Activated CD4-positive, alpha-beta T cell treated with anti-CD3 and anti-CD28 coated beads, Interleukin-10, Interleukin-2, amounts not matched to agents 100 ng/mL and 50 ng/mL, durations not matched to agents 16 hours and 8 hours (primary cell): ENCODE measurements around the gene PLA2G4E.

ENCODE experiments used
- DNase-seq: peaks from one replicate; pipeline ENCODE4 v3.0.0-alpha.2; 2020

Gene PLA2G4E

GRCh38 chr15:42016971-42017370 is 3.9 kb downstream of the PLA2G4E start:
- no peak for DNase-seq

GRCh38 chr15:42014406-42014805 is 6.4 kb downstream of the PLA2G4E start:
- DNase-seq: no peak

DNA sequence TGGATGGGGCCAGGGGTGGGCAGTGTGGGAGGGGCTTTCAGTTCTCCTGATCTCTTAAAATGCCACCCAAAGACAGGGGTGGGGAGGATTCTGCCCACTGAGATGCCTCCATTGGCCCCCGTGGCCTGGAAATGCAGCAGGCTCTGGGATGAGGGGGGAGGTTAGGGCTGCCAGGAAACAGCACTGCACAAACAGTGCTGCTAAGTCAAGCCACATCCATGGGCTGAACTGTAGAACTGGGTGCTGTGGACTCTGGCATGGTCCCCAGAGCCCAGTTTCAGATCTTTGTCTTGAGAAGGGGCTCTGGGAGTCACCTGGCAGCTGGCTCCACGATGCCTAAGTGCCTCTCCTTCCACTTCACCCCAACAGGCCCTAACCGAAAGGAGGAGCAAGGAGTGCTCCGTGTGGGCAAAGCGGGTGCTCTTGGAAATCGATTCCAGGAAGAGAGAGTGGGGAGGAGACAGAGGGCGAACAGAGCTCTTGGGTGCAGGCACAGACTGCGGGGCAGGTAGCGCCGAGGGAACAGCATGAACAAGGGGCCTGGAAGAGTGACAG is 7.8 kb downstream of the PLA2G4E start:
- DNase-seq: no peak

GRCh38 chr15:42012241-42012640 is 8.6 kb downstream of the PLA2G4E start:
- no peak for DNase-seq

GRCh38 chr15:42011074-42011473 is 9.8 kb downstream of the PLA2G4E start:
- DNase-seq: no peak

GRCh38 chr15:42010434-42010833 is 10.4 kb downstream of the PLA2G4E start:
- DNase-seq: peak; percentile 41

- no peak for DNase-seq
Measured at GRCh38 chr15:42009474-42009873, 11.4 kb downstream of the PLA2G4E start.

GRCh38 chr15:42009022-42009421 is 11.8 kb downstream of the PLA2G4E start:
- no peak for DNase-seq

- no peak for DNase-seq
Measured at GRCh38 chr15:42007386-42007785, 13.5 kb downstream of the PLA2G4E start.

- DNase-seq: no peak
Measured at GRCh38 chr15:42002333-42002732, 18.5 kb downstream of the PLA2G4E start.

DNA sequence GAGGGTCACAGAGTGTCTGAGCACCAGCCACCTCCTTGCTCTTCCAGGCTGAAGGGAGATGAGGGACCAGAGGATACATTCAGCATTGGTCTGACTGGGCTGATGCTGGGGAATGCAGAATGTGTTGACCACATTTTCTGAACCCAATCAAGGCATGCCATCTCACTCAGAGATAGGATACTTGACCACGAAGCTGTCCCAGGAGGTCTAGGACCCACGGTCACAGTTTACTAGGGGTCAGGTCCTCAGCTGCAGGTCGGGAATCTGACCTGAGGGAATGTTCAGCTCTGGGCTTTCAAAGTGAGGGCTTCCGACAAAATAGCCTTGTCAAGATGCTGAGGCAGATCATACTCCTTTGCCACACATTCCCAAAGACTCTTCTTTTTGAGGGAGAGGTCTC is 19.6 kb downstream of the PLA2G4E start:
- no peak for DNase-seq

- peak; percentile 4 for DNase-seq
Measured at GRCh38 chr15:41999290-42000285, 21.3 kb downstream of the PLA2G4E start.

- DNase-seq: no peak
Measured at GRCh38 chr15:41997845-41998244, 23.0 kb downstream of the PLA2G4E start.

GRCh38 chr15:41996921-41997592 is 23.8 kb downstream of the PLA2G4E start:
- no peak for DNase-seq

- no peak for DNase-seq
Measured at GRCh38 chr15:41996376-41996775, 24.5 kb downstream of the PLA2G4E start.

GRCh38 chr15:41995476-41995855 is 25.4 kb downstream of the PLA2G4E start:
- no peak for DNase-seq

- DNase-seq: no peak
Measured at GRCh38 chr15:41994772-41995475, 25.9 kb downstream of the PLA2G4E start.

- no peak for DNase-seq
Measured at GRCh38 chr15:41994171-41994650, 26.6 kb downstream of the PLA2G4E start.

- no peak for DNase-seq
Measured at GRCh38 chr15:41993472-41994170, 27.2 kb downstream of the PLA2G4E start.

DNA sequence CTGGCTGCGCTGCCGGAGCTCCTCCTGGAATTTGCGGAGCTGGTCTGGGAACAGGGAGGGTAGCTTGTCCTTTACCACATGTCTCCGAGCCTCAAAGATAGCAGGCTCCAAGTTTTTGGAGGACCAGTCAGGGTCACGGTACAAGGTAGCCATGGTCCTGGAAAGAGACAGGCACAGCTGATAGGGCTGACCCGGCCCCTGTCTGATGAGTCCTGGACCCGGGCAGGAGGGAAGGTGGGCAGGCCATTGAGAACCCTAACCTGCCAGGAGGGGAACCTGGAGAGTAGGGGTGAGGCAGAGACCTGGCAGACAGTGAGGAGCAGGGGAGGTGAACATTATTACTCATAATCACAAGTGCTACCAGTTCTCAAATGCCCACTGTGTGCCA is 28.0 kb downstream of the PLA2G4E start:
- no peak for DNase-seq

DNA sequence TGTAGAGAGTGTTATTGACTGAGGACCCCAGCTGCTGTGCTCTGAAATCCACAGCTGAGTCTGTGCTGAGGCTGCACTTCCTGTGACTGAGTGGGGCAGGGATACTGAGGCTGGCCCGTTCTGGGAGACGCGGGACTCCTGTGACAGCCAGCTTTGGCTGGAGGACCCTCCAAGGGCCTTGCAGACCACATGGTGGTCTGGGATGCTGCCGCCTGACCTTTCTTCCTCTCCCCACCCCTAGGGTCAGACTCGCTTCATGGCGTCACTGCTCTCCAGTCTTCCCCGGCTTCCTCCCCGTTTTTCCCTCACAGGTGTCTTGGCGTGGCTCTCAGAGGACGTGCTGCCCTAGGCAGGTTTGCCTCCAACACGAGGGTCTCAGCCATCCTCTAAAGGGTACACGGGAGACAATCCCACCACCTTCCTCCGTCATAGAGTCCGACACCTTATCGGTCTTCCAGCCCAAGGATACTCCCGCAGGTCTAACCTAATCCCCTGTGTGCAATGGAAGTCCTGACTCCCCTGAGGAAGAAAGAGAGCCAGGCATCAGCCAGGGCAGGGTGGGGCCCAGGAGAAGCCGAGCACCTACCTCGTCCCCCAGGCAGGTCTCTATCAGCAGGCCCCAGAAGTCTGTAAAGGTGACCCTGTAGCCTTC is 28.6 kb downstream of the PLA2G4E start:
- DNase-seq: no peak

DNA sequence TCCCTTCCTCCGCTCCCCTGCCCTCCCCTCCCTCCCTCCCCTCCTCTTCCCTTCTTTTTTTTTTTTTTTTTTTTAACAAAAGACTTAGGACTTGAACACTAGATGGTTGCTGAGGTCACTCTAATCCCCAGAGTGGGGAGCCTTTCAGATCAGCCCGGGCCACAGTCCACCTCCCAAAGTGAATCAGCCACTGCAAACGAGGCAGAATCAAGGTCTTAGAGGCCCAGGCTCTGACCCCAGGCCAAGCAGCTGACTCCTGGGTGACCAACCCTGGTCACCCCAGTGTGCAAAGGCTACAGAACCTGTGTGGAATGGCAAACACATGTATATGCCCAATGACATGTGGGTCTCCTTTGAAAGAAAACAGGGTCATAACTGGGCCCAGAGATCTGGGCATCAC is 30.2 kb downstream of the PLA2G4E start:
- DNase-seq: no peak
